GM12801 (cell line): ENCODE data around the gene P2RX1.

ENCODE experiments used
- CTCF ChIP-seq: IDR thresholded peaks from one replicate; pipeline ENCODE4 v1.5.1; 2011; ENCODE audit warnings: control low read depth; ENCODE audit not compliant: insufficient read length; ENCODE audit errors: extremely low read depth

Gene P2RX1

GRCh38 chr17:3913531-3914311 lies 2.5 kb downstream of the P2RX1 start:
- peak; percentile 86 for TF ChIP-seq CTCF

GRCh38 chr17:3912827-3913226 lies 3.4 kb downstream of the P2RX1 start:
- TF ChIP-seq CTCF, result no peak

- TF ChIP-seq CTCF, result no peak
Measured at GRCh38 chr17:3911271-3912053, 4.8 kb downstream of the P2RX1 start.

- TF ChIP-seq CTCF, result no peak
Measured at GRCh38 chr17:3910420-3911270, 5.6 kb downstream of the P2RX1 start.

GRCh38 chr17:3909257-3909656 lies 7.0 kb downstream of the P2RX1 start:
- TF ChIP-seq CTCF, result no peak

- TF ChIP-seq CTCF, result no peak
Measured at GRCh38 chr17:3907483-3908216, 8.6 kb downstream of the P2RX1 start.
